ENCODE data around the gene UQCC2. TPM values are rescaled to one million over a fixed set of nuclear protein-coding genes. Genes with fewer than 3 reads are reported as not detected.

UQCC2 gene
- total RNA-seq, 6 experiments from 2014 or later: 109 to 167 (median 140) TPM

DNA sequence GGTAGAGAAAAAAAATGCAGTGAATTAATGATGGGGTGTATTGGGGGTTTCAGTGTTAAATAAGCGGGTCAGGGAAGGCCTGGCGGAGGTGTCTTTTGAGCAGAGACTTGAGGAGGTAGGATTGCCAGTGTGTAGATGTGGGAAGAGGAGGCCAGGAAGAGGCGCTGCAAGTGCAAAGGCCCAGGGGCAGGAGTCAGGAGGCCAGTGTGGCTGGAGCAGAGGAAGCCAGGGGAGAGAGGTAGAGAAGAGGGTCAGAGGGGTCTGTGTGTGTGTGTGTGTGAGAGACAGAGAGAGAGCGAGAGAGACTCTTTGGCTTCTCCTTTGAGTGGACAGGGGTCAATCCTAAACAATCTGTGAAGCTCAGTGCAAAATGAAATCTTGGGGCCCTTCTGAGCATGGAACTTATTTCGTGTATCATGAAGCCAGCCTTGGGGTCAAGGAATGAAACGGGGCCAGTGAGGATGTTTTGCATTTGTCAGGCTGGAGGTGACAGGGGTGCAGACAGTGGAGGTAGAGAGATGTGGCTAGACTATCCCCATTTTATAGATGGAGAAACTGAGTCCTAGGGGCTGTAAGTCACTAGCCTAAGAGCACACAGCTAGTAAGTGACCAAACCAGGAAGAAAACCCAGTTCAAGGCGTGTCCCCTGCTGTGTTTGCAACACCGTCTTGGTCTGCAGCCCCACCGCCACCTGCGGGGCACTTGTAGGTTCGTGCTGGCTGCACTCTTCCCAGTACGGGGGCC lies 44.9 kb upstream of the UQCC2 start:
- no peak for DNase-seq
- peaks cover 13% of the 10 kb centered on the region for H3K4me1 Mint-ChIP-seq (ENCODE audit: low read depth)
- no peaks in the 10 kb centered on the region for H3K36me3 Mint-ChIP-seq (ENCODE audit: low read depth)

DNA sequence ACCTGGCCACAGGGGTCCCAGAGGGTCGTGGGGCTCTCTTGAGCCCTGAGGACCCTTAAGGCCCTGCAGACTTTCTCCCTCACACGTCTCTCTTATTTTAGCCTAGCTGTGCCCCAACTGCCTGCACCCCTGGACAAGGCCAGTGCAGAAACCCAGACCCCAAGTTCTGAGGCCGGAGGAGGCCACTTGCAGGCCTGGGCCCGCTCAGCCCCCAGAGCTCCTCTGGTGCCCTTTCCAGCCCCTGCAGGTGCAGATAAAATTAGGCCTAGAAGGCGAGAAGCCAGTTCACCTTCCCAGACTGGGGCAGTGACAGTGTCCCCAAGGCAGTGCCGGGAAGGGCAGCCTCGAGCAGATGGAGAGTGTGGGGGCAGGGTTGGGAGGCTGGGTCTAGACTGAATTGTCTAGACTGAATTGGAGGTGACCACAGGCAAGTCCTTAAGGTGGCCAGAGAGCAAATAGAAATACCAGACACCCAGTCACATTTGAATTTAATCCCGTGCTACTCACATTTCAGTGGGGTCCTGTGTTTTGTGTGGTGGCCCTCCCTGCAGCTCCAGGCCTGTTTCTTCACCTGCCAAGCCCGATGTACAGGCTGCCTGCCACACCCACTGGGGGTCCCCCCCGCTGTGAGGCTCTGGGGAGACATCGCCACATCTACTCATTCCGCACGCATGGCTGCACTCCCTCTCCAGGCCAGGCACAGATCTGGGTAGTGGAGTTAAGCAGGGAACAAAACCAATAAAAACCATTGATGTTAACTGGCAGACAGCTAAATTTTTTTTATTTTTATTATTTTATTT lies 43.8 kb upstream of the UQCC2 start:
- Mint-ChIP-seq H3K27me3 (ENCODE audit: insufficient read depth) (peaks cover 8% of the 10 kb centered on the region), H3K27ac (no peak overlapping the region), H3K4me3 (no peak overlapping the region), H3K36me3 (ENCODE audit: low read depth) (no peaks in the 10 kb centered on the region), H3K4me1 (ENCODE audit: low read depth) (peaks cover 24% of the 10 kb centered on the region), H3K9me3 (no peaks in the 10 kb centered on the region)
- DNase-seq: no peak
- TF ChIP-seq, protein P1, sequence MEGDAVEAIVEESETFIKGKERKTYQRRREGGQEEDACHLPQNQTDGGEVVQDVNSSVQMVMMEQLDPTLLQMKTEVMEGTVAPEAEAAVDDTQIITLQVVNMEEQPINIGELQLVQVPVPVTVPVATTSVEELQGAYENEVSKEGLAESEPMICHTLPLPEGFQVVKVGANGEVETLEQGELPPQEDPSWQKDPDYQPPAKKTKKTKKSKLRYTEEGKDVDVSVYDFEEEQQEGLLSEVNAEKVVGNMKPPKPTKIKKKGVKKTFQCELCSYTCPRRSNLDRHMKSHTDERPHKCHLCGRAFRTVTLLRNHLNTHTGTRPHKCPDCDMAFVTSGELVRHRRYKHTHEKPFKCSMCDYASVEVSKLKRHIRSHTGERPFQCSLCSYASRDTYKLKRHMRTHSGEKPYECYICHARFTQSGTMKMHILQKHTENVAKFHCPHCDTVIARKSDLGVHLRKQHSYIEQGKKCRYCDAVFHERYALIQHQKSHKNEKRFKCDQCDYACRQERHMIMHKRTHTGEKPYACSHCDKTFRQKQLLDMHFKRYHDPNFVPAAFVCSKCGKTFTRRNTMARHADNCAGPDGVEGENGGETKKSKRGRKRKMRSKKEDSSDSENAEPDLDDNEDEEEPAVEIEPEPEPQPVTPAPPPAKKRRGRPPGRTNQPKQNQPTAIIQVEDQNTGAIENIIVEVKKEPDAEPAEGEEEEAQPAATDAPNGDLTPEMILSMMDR (IDR thresholded peaks at IDR 0.05): no peak

More for the DNA sequence above, 44.9 kb upstream of the UQCC2 start:
- Mint-ChIP-seq H3K27me3 (ENCODE audit: insufficient read depth) (peaks cover 9% of the 10 kb centered on the region; the same call in 1 of the 2 replicates), H3K4me3 (no peak overlapping the region), H3K9me3 (no peaks in the 10 kb centered on the region), H3K27ac (no peak overlapping the region)
- TF ChIP-seq, protein P1 (IDR thresholded peaks at IDR 0.05): no peak

DNA sequence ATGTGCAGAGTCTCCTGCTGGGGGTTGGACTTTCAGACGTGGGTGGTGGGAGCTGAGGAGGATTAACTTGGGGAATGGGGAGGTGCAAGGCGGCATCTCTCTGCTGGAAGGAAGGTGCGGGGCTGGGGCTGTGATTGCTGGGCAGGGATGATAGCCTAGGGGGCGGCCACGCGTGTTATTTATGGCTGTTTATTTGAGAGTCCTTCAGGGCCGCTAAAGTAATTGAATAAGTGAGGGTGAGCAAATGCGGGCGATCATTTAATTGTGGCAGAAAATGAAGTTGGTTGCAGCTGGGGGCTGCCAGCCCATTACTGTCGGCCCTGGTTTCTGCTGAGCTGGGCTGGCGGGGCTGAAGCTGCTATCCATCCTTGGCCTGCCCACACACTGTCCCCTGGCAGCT lies 42.7 kb upstream of the UQCC2 start:
- no peak for DNase-seq
- Mint-ChIP-seq H3K9me3 (no peaks in the 10 kb centered on the region), H3K36me3 (ENCODE audit: low read depth) (no peaks in the 10 kb centered on the region), H3K4me3 (no peak overlapping the region), H3K27ac (no peak overlapping the region), H3K4me1 (ENCODE audit: low read depth) (peaks cover 24% of the 10 kb centered on the region), H3K27me3 (ENCODE audit: insufficient read depth) (peaks cover 9% of the 10 kb centered on the region)
- TF ChIP-seq, protein P1 (IDR thresholded peaks at IDR 0.05): no peak

DNA sequence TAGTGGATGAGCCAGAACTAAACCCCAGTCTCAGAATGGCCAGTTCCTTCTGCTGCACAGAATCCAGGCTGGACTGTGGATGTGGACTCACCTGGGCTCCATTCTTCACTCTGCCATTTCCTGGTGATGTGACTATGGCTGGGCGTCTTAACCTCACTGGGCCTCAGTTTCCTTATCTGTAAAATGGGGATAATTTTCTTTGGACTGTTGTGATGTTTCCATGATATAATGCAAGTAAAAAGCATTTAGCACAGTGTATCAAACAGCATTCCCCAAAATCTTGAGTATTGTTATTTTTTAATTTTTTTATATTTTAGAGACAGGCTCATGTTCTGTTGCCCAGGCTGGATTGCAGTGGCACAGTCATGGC lies 41.1 kb upstream of the UQCC2 start:
- no peak for DNase-seq
- Mint-ChIP-seq H3K4me1 (ENCODE audit: low read depth) (peaks cover 13% of the 10 kb centered on the region), H3K9me3 (no peaks in the 10 kb centered on the region), H3K36me3 (ENCODE audit: low read depth) (no peaks in the 10 kb centered on the region), H3K4me3 (no peak overlapping the region), H3K27me3 (ENCODE audit: insufficient read depth) (peaks cover 8% of the 10 kb centered on the region), H3K27ac (no peak overlapping the region)
- TF ChIP-seq, protein P1 (IDR thresholded peaks at IDR 0.05): no peak

DNA sequence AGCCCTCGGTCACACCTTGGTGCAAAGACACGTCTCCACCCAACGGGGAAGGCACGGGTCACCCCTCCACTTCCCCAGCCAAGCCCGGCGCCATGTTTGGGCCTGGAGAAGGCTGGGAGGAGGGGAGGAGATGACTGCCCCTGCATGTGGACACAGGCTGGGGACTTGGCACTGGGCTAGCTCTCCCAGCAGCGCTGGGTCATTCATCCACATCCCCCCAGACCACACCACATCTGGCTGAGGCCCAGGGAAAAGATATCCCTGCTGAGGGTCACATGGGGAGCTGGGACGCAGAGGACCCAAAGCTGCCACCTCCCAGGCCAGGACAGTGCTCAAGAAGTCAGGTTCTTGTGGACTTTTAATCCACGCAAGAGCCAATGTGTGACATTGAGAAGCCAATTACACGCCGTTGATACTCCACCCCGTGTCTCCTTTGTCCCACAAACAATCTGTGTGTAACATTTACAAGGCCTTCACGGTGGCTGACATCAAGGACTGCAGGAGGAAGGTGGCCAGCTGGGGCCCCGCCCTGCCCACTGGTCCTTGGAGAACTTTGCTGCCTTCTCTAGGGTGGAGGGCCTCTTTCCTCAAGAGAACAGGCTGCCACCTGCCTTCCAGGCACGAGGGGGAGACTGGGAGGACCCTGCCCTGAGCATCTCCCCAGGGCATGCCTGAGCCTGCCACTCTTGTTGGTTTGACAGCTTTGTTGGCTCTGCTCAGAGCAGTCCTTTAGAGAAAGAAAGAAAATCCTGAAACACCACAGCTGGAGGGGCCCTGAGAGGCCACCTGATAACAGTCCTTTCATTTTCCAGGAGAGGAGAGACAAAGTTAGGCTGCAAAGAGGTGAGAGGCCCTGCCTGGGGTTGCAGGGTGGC lies 40.5 kb upstream of the UQCC2 start:
- TF ChIP-seq, protein P1 (IDR thresholded peaks at IDR 0.05): no peak
- H3K27me3 Mint-ChIP-seq (ENCODE audit: insufficient read depth): peaks cover 6% of the 10 kb centered on the region
- H3K27ac Mint-ChIP-seq: no peak overlapping the region
- H3K36me3 Mint-ChIP-seq (ENCODE audit: low read depth): no peaks in the 10 kb centered on the region
- peaks cover 19% of the 10 kb centered on the region for H3K4me1 Mint-ChIP-seq (ENCODE audit: low read depth)
- no peaks in the 10 kb centered on the region for H3K9me3 Mint-ChIP-seq
- no peak overlapping the region for H3K4me3 Mint-ChIP-seq
- DNase-seq: no peak
